DOHH2 (cell line): ENCODE results near the gene GPR42.

Experiments
- EZH2phosphoT487 ChIP-seq: fragments of 200-600 bp; sonication (generic); IDR thresholded peaks from 2 replicates; pipeline ENCODE4 v1.6.1; 2017; ENCODE audit warnings: borderline replicate concordance, mild to moderate bottlenecking, antibody characterized with exemption, low read length, moderate library complexity, mixed read lengths
- TF ChIP-seq, protein P1 (sequence below): fragments of 200-600 bp; sonication (generic); IDR thresholded peaks from one replicate; pipeline ENCODE4 v1.5.1; 2014; ENCODE audit warnings: antibody characterized with exemption, mild to moderate bottlenecking, low read depth, low read length; ENCODE audit not compliant: poor library complexity, severe bottlenecking

- TF ChIP-seq, protein P1, sequence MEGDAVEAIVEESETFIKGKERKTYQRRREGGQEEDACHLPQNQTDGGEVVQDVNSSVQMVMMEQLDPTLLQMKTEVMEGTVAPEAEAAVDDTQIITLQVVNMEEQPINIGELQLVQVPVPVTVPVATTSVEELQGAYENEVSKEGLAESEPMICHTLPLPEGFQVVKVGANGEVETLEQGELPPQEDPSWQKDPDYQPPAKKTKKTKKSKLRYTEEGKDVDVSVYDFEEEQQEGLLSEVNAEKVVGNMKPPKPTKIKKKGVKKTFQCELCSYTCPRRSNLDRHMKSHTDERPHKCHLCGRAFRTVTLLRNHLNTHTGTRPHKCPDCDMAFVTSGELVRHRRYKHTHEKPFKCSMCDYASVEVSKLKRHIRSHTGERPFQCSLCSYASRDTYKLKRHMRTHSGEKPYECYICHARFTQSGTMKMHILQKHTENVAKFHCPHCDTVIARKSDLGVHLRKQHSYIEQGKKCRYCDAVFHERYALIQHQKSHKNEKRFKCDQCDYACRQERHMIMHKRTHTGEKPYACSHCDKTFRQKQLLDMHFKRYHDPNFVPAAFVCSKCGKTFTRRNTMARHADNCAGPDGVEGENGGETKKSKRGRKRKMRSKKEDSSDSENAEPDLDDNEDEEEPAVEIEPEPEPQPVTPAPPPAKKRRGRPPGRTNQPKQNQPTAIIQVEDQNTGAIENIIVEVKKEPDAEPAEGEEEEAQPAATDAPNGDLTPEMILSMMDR: no peak
- TF ChIP-seq EZH2phosphoT487: no peak
Measured at GRCh38 chr19:35362261-35363000, 8.4 kb upstream of the GPR42 start.
